HCT116 (cell line): Measurements from ENCODE around the gene ZNF493.

Source experiments
- CEBPB ChIP-seq: IDR thresholded peaks from 2 replicates; pipeline ENCODE4 v1.6.1; 2012; ENCODE audit warnings: low read depth
- POLR2A ChIP-seq: IDR thresholded peaks from 2 replicates; pipeline ENCODE4 v1.7.0; 2011; ENCODE audit warnings: borderline replicate concordance; ENCODE audit not compliant: insufficient read depth, insufficient read length; ENCODE audit errors: extremely low read depth
- POLR2AphosphoS5 ChIP-seq: IDR thresholded peaks from 2 replicates; pipeline ENCODE4 v1.6.1; 2011; ENCODE audit warnings: mild to moderate bottlenecking, low read depth, low read length, moderate library complexity
- ZNF274 ChIP-seq: fragments of 200-500 bp; sonication (Bioruptor generic); IDR thresholded peaks from 2 replicates; pipeline ENCODE4 v1.6.1; 2014; ENCODE audit warnings: mild to moderate bottlenecking, low read depth, low read length, inconsistent platforms
- TF ChIP-seq, protein P1 (sequence below), 3 experiments: fragments of 200-600 bp in 1 of 3; sonication (generic) in 1 of 3; IDR thresholded peaks in 2 of 3; conservative IDR thresholded peaks in 1 of 3; 2 replicates each; pipeline ENCODE4 v1.5.1; 2012 to 2017; ENCODE audit warnings: low read depth in 2 of 3, low read length in 2 of 3, antibody characterized with exemption in 1 of 3, borderline replicate concordance in 1 of 3, control low read depth in 1 of 3, mild to moderate bottlenecking in 1 of 3, mixed read lengths in 1 of 3, mixed run types in 1 of 3, moderate library complexity in 1 of 3; ENCODE audit not compliant: insufficient read depth in 1 of 3

DNA sequence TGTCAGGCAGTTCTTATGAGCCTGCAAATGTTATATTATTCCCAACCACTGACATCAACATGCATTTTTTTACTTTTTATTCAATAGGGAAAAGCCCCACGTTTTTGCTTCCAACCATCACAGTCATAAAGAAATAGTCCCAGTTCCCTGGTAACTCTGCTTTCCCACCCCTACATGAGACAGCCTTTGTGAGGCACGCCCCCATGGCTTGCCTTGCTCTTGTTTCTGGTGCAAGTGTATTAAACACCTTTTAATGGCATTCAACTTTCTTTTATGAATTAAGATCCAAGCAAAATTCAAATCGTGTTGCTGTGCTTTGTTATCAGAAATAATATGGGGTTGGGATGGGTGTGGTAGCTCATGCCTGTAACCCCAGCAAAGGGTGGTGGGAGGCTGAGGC, 54.3 kb downstream of the ZNF493 start:
- TF ChIP-seq, protein P1, sequence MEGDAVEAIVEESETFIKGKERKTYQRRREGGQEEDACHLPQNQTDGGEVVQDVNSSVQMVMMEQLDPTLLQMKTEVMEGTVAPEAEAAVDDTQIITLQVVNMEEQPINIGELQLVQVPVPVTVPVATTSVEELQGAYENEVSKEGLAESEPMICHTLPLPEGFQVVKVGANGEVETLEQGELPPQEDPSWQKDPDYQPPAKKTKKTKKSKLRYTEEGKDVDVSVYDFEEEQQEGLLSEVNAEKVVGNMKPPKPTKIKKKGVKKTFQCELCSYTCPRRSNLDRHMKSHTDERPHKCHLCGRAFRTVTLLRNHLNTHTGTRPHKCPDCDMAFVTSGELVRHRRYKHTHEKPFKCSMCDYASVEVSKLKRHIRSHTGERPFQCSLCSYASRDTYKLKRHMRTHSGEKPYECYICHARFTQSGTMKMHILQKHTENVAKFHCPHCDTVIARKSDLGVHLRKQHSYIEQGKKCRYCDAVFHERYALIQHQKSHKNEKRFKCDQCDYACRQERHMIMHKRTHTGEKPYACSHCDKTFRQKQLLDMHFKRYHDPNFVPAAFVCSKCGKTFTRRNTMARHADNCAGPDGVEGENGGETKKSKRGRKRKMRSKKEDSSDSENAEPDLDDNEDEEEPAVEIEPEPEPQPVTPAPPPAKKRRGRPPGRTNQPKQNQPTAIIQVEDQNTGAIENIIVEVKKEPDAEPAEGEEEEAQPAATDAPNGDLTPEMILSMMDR (IDR thresholded peaks at IDR 0.05 in 2 of 3, conservative IDR thresholded peaks at IDR 0.05 in 1 of 3; ENCODE audit: borderline replicate concordance in 1 of 3, insufficient read depth in 1 of 3, low read depth in 2 of 3, low read length in 2 of 3) = no peak
- no peak for TF ChIP-seq POLR2AphosphoS5
- TF ChIP-seq CEBPB = no peak
- TF ChIP-seq ZNF274 = no peak
- no peak for TF ChIP-seq POLR2A
